ENCODE measurements around the gene MBP. TPM values are rescaled to one million over a fixed set of nuclear protein-coding genes. Genes with fewer than 3 reads are reported as not detected.

Gene MBP
- total and polyA plus RNA-seq, 10 of the 15 experiments (the other 5 are each of a cell fraction or from before 2014, with no cell fraction given), result 12.2 to 67.8 (median 42.1) TPM

DNA sequence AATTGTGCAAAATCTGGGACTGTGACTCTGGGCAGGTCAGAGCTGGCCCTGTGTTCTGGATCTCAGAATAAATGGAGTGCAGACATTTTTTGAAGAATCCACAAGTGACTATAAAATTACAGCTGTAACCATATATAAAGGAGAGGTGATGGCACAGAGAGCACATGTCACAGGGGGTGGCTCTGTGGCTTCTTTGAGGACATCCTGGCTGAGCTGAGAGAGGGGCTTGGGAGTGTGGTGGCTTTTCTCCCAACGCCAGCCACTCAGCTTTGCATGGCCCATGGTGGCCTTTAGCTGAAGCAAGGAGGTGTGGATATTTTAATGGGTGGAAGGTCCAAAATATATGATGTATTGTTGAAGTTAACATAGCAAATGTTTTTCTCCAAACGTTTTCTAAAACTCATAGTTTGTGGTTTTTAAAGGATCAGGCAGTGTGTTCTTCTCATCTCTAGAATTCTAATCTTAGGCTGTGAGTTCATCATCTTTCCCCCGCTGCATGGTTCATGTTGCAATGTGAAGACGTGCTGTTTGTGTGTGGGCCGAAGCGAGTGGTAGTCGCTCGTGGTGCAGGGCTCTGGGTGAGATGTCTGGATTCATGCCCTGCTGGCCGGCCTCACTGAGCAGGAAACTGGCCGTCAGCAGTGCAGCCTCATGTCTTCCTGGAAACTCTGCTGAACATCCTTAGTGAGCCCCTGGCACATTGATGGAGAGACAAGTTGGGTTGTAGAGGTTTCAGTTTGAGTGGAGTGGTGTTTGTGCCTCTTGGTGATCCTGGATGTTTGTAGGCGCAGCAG, 200.4 kb downstream of the MBP start:
- no peaks in the 10 kb centered on the region for H3K9me3 ChIP-seq (replicated peaks; ENCODE audit: control insufficient read depth, insufficient read depth, low read length)
- in situ Hi-C loops (cut with MboI) (no loop called here), intact Hi-C loops (cut with micrococcal nuclease; ENCODE audit: unreplicated experiment) (no loop called here)
- no peak overlapping the region for H3K4me2 ChIP-seq (ENCODE audit: control insufficient read depth, insufficient read depth)
- no peaks in the 10 kb centered on the region for H3K79me2 ChIP-seq (ENCODE audit: control insufficient read depth, insufficient read depth, low read length)
- H3K9ac ChIP-seq (ENCODE audit: control insufficient read depth, insufficient read depth, low read length), result no peak overlapping the region
- H3K27me3 ChIP-seq (replicated peaks in 1 of 2; ENCODE audit: control insufficient read depth in 2 of 2, insufficient read depth in 2 of 2, low read length in 1 of 2), result no peaks in the 10 kb centered on the region
- H3K4me3 ChIP-seq, result no peak overlapping the region
- no TSS peak for BruUV-seq (replicated peaks)
- TF ChIP-seq, protein P1, sequence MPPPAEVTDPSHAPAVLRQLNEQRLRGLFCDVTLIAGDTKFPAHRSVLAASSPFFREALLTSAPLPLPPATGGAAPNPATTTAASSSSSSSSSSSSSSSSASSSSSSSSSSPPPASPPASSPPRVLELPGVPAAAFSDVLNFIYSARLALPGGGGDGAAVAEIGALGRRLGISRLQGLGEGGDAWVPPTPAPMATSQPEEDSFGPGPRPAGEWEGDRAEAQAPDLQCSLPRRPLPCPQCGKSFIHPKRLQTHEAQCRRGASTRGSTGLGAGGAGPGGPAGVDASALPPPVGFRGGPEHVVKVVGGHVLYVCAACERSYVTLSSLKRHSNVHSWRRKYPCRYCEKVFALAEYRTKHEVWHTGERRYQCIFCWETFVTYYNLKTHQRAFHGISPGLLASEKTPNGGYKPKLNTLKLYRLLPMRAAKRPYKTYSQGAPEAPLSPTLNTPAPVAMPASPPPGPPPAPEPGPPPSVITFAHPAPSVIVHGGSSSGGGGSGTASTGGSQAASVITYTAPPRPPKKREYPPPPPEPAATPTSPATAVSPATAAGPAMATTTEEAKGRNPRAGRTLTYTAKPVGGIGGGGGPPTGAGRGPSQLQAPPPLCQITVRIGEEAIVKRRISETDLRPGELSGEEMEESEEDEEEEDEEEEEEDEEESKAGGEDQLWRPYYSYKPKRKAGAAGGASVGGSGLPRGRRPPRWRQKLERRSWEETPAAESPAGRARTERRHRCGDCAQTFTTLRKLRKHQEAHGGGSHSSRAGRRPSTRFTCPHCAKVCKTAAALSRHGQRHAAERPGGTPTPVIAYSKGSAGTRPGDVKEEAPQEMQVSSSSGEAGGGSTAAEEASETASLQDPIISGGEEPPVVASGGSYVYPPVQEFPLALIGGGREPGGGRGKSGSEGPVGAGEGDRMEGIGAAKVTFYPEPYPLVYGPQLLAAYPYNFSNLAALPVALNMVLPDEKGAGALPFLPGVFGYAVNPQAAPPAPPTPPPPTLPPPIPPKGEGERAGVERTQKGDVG (CRISPR knock-in tag; IDR thresholded peaks at IDR 0.05), result no peak
- TF ChIP-seq RUNX3 (IDR thresholded peaks at IDR 0.05; ENCODE audit: low read length), result peak; percentile 7; the same call in 1 of the 2 replicates
- TF ChIP-seq, protein P2, sequence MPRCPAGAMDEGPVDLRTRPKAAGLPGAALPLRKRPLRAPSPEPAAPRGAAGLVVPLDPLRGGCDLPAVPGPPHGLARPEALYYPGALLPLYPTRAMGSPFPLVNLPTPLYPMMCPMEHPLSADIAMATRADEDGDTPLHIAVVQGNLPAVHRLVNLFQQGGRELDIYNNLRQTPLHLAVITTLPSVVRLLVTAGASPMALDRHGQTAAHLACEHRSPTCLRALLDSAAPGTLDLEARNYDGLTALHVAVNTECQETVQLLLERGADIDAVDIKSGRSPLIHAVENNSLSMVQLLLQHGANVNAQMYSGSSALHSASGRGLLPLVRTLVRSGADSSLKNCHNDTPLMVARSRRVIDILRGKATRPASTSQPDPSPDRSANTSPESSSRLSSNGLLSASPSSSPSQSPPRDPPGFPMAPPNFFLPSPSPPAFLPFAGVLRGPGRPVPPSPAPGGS (IDR thresholded peaks at IDR 0.05; ENCODE audit: borderline replicate concordance, insufficient read depth, low read depth, low read length, poor library complexity, severe bottlenecking), result peak; percentile 29
- ChIA-PET CTCF (interaction anchor here (1.0 to 9.3 kb wide), 6 partner anchors 9 to 129 kb away, joined by 3 to 62 read pairs (median 6); no protein-coding TSS in a partner anchor), POLR2A (interaction anchor here (0.9 kb wide), 1 partner anchor 32 kb away, joined by 4 read pairs; no protein-coding TSS in a partner anchor), RAD21 (ENCODE audit: unreplicated experiment) (no interaction called here), SMC1A (ENCODE audit: uncharacterized antibody, unreplicated experiment) (interaction anchor here (0.9 to 2.9 kb wide), 6 partner anchors 9 to 68 kb away, joined by 3 to 14 read pairs (median 4); no protein-coding TSS in a partner anchor)
- H3K36me3 ChIP-seq (ENCODE audit: control insufficient read depth in 2 of 2, insufficient read depth in 2 of 2, low read length in 1 of 2), result peaks cover 7 to 18% of the 10 kb centered on the region in 2 experiments
- no peak overlapping the region for H3K27ac ChIP-seq (ENCODE audit: control insufficient read depth, insufficient read depth)
- peaks cover 25% of the 10 kb centered on the region for H3K4me1 ChIP-seq (ENCODE audit: control insufficient read depth, insufficient read depth, low read length)
- H2AFZ ChIP-seq (ENCODE audit: control insufficient read depth, low read depth, low read length), result no peak overlapping the region
- FAIRE-seq (no peak), ATAC-seq (no peak), DNase-seq (ENCODE audit: low read depth, low spot score) (no peak)
- H4K20me1 ChIP-seq (ENCODE audit: control insufficient read depth, insufficient read depth), result no peaks in the 10 kb centered on the region
- 28% methylated on average over 11 of the region's 11 CpGs for WGBS (ENCODE audit: insufficient coverage, insufficient replicate concordance, low lambda C conversion rate, missing lambda C conversion rate)

Data from GM12878 (cell line).